Measurements from ENCODE around the gene RTBDN. TPM values are rescaled to one million over a fixed set of nuclear protein-coding genes. Genes with fewer than 3 reads are reported as not detected.

RTBDN gene
- polyA plus RNA-seq, 1 of the 3 experiments (the other 2 are of a cell fraction), result 0.72 TPM

DNA sequence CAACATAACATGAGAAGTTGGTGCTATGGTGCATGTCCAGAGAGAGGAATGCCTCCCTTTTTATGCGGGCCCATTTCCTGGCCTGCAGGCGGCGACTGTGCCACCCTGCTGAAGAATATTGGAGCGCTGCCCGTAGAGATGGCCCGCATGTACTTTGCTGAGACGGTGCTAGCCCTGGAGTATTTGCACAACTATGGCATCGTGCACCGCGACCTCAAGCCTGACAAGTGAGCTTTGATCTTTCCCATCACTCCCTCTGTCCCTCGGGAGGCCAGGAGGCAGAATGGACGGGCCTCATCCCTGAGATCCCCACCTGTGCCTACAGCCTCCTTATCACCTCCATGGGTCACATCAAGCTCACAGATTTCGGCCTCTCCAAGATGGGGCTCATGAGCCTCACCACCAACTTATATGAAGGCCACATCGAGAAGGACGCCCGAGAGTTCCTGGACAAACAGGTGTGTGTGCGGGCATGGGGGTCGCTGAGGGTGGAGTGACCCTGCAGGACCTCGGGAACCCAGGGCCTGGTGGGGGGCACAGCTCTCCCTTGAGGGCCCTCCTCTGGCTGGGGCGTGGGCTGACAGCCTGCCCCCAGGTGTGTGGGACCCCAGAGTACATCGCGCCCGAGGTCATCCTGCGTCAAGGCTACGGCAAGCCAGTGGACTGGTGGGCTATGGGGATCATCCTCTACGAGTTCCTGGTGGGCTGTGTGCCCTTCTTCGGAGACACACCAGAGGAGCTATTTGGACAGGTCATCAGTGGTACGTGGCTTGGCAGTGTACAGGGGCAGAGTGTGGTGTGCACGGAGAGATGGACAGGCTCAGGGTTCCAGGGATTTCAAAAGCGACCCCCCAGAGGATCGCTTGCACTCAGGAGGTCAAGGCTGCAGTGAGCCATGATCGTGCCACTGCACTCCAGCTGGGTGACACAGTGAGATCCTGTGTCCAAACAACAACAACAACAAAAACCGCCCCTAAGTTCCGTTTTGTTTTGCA lies 30.6 kb upstream of the RTBDN start:
- Histone ChIP-seq H3K4me2 (no peak overlapping the region), H3K27ac (ENCODE audit: low read depth in 2 of 2, low read length in 1 of 2) (no peak overlapping the region), H3K9ac (no peak overlapping the region), H4K20me1 (ENCODE audit: insufficient read depth) (no peaks in the 10 kb centered on the region), H3K4me3 (ENCODE audit: low read depth in 2 of 2, low read length in 1 of 2) (no peak overlapping the region), H3K27me3 (ENCODE audit: insufficient read depth) (no peaks in the 10 kb centered on the region), H3K9me3 (no peaks in the 10 kb centered on the region), H2AFZ (ENCODE audit: low read depth) (no peak overlapping the region), H3F3A (replicated peaks; ENCODE audit: insufficient read depth) (peaks cover 4% of the 10 kb centered on the region), H3K79me2 (ENCODE audit: insufficient read depth) (no peaks in the 10 kb centered on the region), H3K36me3 (replicated peaks in 1 of 2; ENCODE audit: control insufficient read depth in 1 of 2, insufficient read depth in 2 of 2, low read length in 1 of 2) (no peaks in the 10 kb centered on the region), H3K9me2 (no peaks in the 10 kb centered on the region), H3K4me1 (ENCODE audit: control insufficient read depth in 1 of 2, insufficient read depth in 2 of 2, low read depth in 1 of 2, low read length in 1 of 2) (no peaks in the 10 kb centered on the region)
- WGBS (ENCODE audit: low lambda C conversion rate), result 90% methylated on average over 25 of the region's 34 CpGs
- ChIA-PET CTCF (interaction anchor here (0.7 to 7.9 kb wide), 4 partner anchors 8 to 39 kb away, joined by 3 to 69 read pairs (median 3); no protein-coding TSS in a partner anchor), POLR2A (interaction anchor here (1.0 kb wide), 1 partner anchor 12 kb away, joined by 4 read pairs; no protein-coding TSS in a partner anchor)
- no peak for DNase-seq
- TF ChIP-seq GABPA (IDR thresholded peaks at IDR 0.05; ENCODE audit: low read depth) (no peak), EP300 (IDR thresholded peaks at IDR 0.05; ENCODE audit: borderline replicate concordance in 1 of 2, low read depth in 1 of 2, low read length in 1 of 2) (no peak), RCOR1 (IDR thresholded peaks at IDR 0.05; ENCODE audit: low read length) (no peak), FOSL2 (IDR thresholded peaks at IDR 0.05; ENCODE audit: borderline replicate concordance, low read depth) (no peak), MEF2A (IDR thresholded peaks at IDR 0.05; ENCODE audit: borderline replicate concordance, low read depth) (no peak), SMC3 (IDR thresholded peaks at IDR 0.05; ENCODE audit: low read depth, low read length) (no peak), NRF1 (IDR thresholded peaks at IDR 0.05; ENCODE audit: low read depth, low read length) (no peak)

GRCh38 chr19:12864143-12864542 lies 29.8 kb upstream of the RTBDN start:
- no peaks in the 10 kb centered on the region for H3K79me2 ChIP-seq (ENCODE audit: insufficient read depth)
- no peak overlapping the region for H3K4me3 ChIP-seq (ENCODE audit: low read depth in 2 of 2, low read length in 1 of 2)
- peaks cover 4% of the 10 kb centered on the region for H3F3A ChIP-seq (replicated peaks; ENCODE audit: insufficient read depth)
- POLR2A ChIA-PET, result no interaction called here
- TF ChIP-seq PBX3 (IDR thresholded peaks at IDR 0.05) (no peak), ZBTB33 (IDR thresholded peaks at IDR 0.05; ENCODE audit: borderline replicate concordance, low read depth) (no peak), RFX5 (IDR thresholded peaks at IDR 0.05; ENCODE audit: low read length) (no peak), MEF2A (IDR thresholded peaks at IDR 0.05; ENCODE audit: borderline replicate concordance, low read depth) (no peak), IRF3 (IDR thresholded peaks at IDR 0.05; ENCODE audit: low read depth, low read length) (no peak), NFIC (IDR thresholded peaks at IDR 0.05; ENCODE audit: borderline replicate concordance) (no peak), GATA2 (CRISPR knock-in tag; IDR thresholded peaks at IDR 0.05) (no peak)
- 87% methylated on average over 4 of the region's 4 CpGs for WGBS (ENCODE audit: low lambda C conversion rate)
- H3K4me2 ChIP-seq, result no peak overlapping the region
- H3K9me2 ChIP-seq, result no peaks in the 10 kb centered on the region
- no peaks in the 10 kb centered on the region for H3K4me1 ChIP-seq (ENCODE audit: control insufficient read depth in 1 of 2, insufficient read depth in 2 of 2, low read depth in 1 of 2, low read length in 1 of 2)
- no peak for DNase-seq
- no peaks in the 10 kb centered on the region for H3K9me3 ChIP-seq
- CTCF ChIA-PET, result interaction anchor here (1.3 to 7.9 kb wide), 3 partner anchors 9 to 104 kb away, joined by 3 to 69 read pairs (median 6); no protein-coding TSS in a partner anchor
- H4K20me1 ChIP-seq (ENCODE audit: insufficient read depth), result no peaks in the 10 kb centered on the region
- no peaks in the 10 kb centered on the region for H3K36me3 ChIP-seq (replicated peaks in 1 of 2; ENCODE audit: control insufficient read depth in 1 of 2, insufficient read depth in 2 of 2, low read length in 1 of 2)
- no peak overlapping the region for H3K9ac ChIP-seq
- no peak overlapping the region for H2AFZ ChIP-seq (ENCODE audit: low read depth)
- H3K27me3 ChIP-seq (ENCODE audit: insufficient read depth), result no peaks in the 10 kb centered on the region
- no peak overlapping the region for H3K27ac ChIP-seq (ENCODE audit: low read depth in 2 of 2, low read length in 1 of 2)

Data from SK-N-SH (cell line).